ENCODE results near the gene GPR26.

- TF ChIP-seq EZH2phosphoT487 (IDR thresholded peaks at IDR 0.05; ENCODE audit: insufficient read depth, low read depth) (no peak), EZH2 (IDR thresholded peaks at IDR 0.05; ENCODE audit: insufficient read depth, poor library complexity, severe bottlenecking) (no peak)
Measured at GRCh38 chr10:123743441-123744223, 77.5 kb downstream of the GPR26 start.

Measured in GM23248 (cell line).